Muscle layer of duodenum (tissue), 2 donors: Measurements from ENCODE around the gene BBS7.

Experiments
- H3K27ac ChIP-seq: one replicate; pipeline ENCODE4 v1.7.0; 2013; ENCODE audit warnings: mild to moderate bottlenecking, low read length
- H3K27me3 ChIP-seq: one replicate; pipeline ENCODE4 v1.7.0; 2013; ENCODE audit warnings: low read depth, mild to moderate bottlenecking, control low read depth, low read length
- H3K36me3 ChIP-seq, 2 donors: one replicate each; pipeline ENCODE4 v1.7.0; 2013; ENCODE audit warnings: low read length in 2 of 2, control low read depth in 1 of 2, mild to moderate bottlenecking in 1 of 2; ENCODE audit not compliant: insufficient read depth in 2 of 2, control insufficient read depth in 1 of 2
- H3K4me1 ChIP-seq, 2 donors: one replicate each; pipeline ENCODE4 v1.7.0; 2013; ENCODE audit warnings: low read length in 2 of 2, mild to moderate bottlenecking in 2 of 2, control low read depth in 1 of 2, moderate library complexity in 1 of 2; ENCODE audit not compliant: insufficient read depth in 2 of 2, control insufficient read depth in 1 of 2
- H3K4me3 ChIP-seq, 2 donors: one replicate each; pipeline ENCODE4 v1.7.0; 2013; ENCODE audit warnings: low read length in 2 of 2, low read depth in 1 of 2, mild to moderate bottlenecking in 1 of 2
- H3K9me3 ChIP-seq, 2 donors: one replicate each; pipeline ENCODE4 v1.7.0; 2013; ENCODE audit warnings: low read length in 2 of 2, control low read depth in 1 of 2, mild to moderate bottlenecking in 1 of 2; ENCODE audit not compliant: control insufficient read depth in 1 of 2
- donor health status: healthy.

BBS7 gene

DNA sequence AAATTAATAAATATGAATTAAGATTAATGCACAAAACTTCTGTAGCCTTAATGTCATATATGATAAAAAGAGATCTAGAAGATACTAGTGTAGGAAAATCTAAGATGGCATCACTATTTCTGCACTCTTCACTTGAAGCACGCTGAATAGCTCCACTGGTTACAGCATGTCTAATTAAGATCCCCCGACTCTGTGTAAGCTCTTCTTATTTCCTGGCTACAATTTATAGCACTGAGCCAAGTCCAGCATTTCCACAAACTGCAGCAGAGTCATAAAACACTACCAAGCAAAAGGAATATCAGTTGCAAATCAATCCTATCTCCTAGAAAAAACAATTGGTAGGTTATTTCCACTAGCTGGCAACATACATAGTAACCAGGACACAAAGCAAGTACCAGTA is 45.3 kb downstream of the BBS7 start:
- H3K4me1 ChIP-seq = peaks cover 0 to 11% of the 10 kb centered on the region in 2 donors
- no peak overlapping the region for H3K4me3 ChIP-seq
- no peaks in the 10 kb centered on the region for H3K27me3 ChIP-seq
- H3K9me3 ChIP-seq = no peaks in the 10 kb centered on the region
- no peak overlapping the region for H3K27ac ChIP-seq
- H3K36me3 ChIP-seq = peaks cover 5 to 11% of the 10 kb centered on the region in 2 donors

DNA sequence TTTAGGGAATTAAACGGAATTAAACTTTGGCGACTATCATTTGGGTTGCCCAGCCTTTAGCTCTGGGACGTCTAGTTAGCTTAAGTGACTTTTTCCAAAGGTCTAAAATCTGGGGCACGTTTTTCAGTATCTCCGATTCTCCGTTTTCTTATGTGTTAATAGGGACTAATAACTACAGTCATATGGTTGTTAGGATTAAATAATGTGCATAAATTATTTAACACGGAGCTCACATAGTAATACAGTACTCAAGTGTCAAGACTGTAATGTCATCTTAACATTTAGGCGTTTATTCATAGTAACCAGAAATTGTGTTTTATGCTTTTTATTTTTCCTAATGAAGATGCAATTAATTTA is 46.1 kb downstream of the BBS7 start:
- Histone ChIP-seq H3K4me1 (peaks cover 0 to 11% of the 10 kb centered on the region in 2 donors), H3K27ac (peak overlapping the region; percentile 72), H3K4me3 (peak overlapping the region; percentile 79 to 92), H3K9me3 (no peaks in the 10 kb centered on the region), H3K36me3 (peaks cover 5% of the 10 kb centered on the region in 2 donors), H3K27me3 (no peaks in the 10 kb centered on the region)

DNA sequence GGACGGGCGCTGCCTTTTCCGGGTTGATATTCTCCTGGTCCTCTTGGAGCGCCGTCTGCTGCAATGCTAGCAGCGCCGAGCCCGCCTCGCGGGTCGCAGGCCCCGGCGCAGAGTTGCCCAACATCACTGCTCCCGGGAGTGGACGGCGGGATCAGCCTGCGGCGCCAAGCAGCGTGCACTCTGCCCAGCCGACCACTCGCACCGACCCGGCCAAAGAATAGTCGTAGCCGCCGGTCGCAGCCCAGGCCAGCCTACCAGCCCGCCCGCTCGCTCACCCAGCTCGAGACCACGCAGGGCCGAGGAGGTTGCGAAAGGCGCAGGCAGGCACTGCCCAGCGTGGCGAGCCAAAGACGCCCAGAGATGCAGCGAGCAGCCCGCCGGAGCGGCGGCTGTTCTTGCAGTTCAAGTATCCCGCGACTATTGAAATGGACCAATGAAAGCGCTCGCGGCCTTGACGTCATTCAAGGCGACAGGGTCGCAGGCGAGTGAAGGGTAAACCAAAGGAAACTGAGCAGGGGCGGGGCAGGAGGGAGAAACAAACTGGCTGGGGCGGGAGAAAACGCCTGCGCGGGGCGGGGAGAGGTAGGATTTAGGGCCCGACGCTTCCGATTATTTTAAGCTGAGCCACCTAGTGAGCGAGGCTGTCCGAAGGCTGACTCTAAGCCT is 46.6 kb downstream of the BBS7 start, which contains the start of gene CCNA2:
TSS of gene CCNA2 (minus strand) at position 379 of the 666 bp plus-strand sequence. CDS start at position 124, 255 bp downstream.
- no peaks in the 10 kb centered on the region for H3K27me3 ChIP-seq

DNA sequence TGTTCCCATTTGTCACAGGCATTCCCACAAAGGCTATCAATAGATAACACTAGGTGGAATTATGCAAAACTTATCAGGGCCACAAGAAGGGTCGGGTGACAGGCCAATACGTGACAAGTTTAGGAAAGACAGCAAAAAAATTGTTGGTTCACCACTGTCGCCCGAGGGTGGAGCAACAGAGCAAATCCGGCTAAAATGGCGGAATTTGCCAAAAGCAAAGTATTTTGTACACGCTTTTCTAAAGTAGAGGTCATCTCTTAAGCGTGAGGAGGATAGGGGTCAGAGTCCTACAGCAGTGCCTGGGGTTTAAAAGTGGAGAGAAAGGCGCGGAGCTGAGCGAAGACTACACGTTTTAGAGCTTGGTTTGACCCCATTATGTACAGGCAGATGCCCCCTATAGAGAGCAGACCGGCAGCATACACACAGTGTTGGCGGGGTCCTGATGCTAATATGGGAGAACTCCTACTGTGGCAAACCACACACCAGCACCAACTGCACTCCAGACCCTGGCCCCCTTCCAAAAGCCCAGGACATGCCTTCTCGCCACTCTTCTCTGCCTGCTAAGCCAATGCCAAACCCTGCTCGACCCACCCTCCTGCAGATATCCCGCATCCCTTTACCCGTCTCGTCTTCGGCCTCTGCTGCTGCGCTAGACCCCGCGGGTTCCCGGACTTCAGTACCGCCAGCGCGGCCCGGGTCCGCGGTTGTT is 47.3 kb downstream of the BBS7 start:
- Histone ChIP-seq H3K9me3 (no peaks in the 10 kb centered on the region), H3K4me1 (peaks cover 0 to 11% of the 10 kb centered on the region in 2 donors), H3K36me3 (peaks cover 13 to 17% of the 10 kb centered on the region in 2 donors), H3K4me3 (peak overlapping the region; percentile 79 to 92), H3K27ac (no peak overlapping the region), H3K27me3 (no peaks in the 10 kb centered on the region)

More for the DNA sequence above, 46.6 kb downstream of the BBS7 start, which contains the start of gene CCNA2:
- no peaks in the 10 kb centered on the region for H3K9me3 ChIP-seq
- peaks cover 6 to 10% of the 10 kb centered on the region in 2 donors for H3K36me3 ChIP-seq
- H3K27ac ChIP-seq = peak within 1 kb of the TSS; percentile 72
- peaks cover 0 to 11% of the 10 kb centered on the region in 2 donors for H3K4me1 ChIP-seq
- H3K4me3 ChIP-seq = peak within 1 kb of the TSS; percentile 79 to 92

DNA sequence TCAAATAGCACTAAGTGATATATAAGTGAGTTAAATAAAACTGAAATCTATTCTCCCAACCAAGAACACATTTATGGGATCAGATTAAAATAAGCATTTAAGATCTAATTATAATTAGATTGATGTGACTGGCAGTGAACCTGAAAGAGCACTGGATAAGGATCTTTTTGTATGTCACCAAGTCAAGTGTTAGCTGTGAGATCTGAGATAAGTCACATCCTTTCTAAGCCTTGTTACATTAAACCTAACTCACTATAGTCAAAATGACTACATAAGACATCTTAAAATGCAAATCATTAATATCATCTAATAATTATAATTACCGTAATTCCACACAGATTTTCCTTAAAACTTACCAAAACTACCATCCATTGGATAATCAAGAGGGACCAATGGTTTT is 48.2 kb downstream of the BBS7 start:
- peaks cover 15 to 19% of the 10 kb centered on the region in 2 donors for H3K36me3 ChIP-seq
- peaks cover 0 to 11% of the 10 kb centered on the region in 2 donors for H3K4me1 ChIP-seq
- no peaks in the 10 kb centered on the region for H3K27me3 ChIP-seq
- H3K4me3 ChIP-seq = peak overlapping the region in 1 of 2 donors; percentile 9
- H3K27ac ChIP-seq = no peak overlapping the region
- no peaks in the 10 kb centered on the region for H3K9me3 ChIP-seq

DNA sequence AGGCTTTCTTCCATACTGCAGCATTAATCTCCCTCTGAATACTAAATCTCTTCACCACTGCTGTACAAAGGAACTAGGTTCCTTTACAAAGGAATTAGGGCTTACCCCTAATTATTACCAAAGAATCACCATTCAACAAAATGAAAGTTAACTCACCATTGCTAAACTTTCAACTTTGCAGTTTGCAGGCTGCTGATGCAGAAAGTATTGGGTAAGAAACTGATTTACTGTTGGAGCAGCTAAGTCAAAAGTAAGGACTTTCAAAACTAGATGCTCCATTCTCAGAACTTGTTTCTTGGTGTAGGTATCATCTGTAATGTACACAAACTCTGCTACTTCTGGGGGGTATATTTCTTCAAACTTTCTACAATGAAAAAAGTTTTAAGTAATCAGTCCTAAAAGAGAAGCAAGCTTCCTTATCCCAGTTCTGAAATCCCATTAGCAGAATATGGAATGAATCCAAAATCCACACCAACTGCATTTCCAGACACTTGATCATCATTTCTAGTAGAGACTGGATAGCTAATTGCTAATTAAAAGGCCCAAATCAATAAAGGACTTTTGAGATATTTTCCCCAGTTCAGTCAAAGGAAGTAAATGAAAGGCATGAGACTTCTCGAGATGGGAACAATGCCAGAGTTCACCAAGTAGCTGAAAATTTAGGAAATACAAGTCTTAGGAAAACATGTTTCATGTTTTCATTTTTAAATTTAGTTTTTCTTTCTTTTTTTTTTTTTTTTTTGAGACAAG is 50.9 kb downstream of the BBS7 start:
- no peaks in the 10 kb centered on the region for H3K27me3 ChIP-seq
- H3K4me3 ChIP-seq = no peak overlapping the region
- peaks cover 27 to 40% of the 10 kb centered on the region in 2 donors for H3K36me3 ChIP-seq
- peak overlapping the region; percentile 4 for H3K27ac ChIP-seq
- peaks cover 0 to 11% of the 10 kb centered on the region in 2 donors for H3K4me1 ChIP-seq
- H3K9me3 ChIP-seq = no peaks in the 10 kb centered on the region

DNA sequence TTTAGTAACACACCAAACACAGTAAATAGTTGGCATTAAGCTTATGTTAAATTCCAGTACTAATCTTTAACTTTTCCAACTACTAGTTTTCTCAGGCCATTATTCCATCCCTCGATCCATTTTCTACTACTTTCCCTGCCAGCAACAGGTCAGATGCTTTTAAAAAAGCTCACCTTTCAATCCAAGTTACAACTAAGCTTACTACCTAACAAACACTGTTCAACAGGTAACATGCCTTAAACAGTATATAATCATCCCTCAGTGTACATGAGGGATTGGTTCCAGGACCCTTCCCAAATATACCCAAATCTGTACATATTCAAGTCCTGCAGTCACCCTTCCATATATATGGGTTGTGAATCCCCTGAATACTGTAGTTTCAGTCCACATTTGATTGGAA is 52.1 kb downstream of the BBS7 start:
- Histone ChIP-seq H3K4me1 (peaks cover 0 to 7% of the 10 kb centered on the region in 2 donors), H3K4me3 (no peak overlapping the region), H3K27me3 (no peaks in the 10 kb centered on the region), H3K9me3 (no peaks in the 10 kb centered on the region), H3K27ac (no peak overlapping the region), H3K36me3 (peaks cover 33 to 48% of the 10 kb centered on the region in 2 donors)

DNA sequence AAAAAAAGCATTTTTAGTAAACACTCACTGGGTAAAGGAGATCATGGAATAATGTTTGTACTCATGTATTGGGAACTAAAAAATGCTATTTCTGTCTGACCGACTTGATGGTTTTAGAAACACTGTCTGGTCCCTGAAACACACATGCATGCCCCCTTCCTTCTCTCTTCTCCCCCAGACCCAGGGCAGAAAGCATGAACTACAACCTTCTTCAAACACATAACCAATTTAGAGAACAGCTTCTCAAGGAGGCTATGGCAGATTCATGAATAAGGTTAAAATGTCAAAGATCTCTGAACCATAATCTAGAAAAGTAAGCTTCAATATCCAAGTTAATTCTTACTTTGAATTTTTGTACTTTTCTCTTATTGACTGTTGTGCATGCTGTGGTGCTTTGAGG is 52.6 kb downstream of the BBS7 start:
- H3K4me3 ChIP-seq = no peak overlapping the region
- no peaks in the 10 kb centered on the region for H3K9me3 ChIP-seq
- no peaks in the 10 kb centered on the region for H3K27me3 ChIP-seq
- H3K36me3 ChIP-seq = peaks cover 38 to 54% of the 10 kb centered on the region in 2 donors
- H3K27ac ChIP-seq = no peak overlapping the region
- peaks cover 0 to 2% of the 10 kb centered on the region in 2 donors for H3K4me1 ChIP-seq

DNA sequence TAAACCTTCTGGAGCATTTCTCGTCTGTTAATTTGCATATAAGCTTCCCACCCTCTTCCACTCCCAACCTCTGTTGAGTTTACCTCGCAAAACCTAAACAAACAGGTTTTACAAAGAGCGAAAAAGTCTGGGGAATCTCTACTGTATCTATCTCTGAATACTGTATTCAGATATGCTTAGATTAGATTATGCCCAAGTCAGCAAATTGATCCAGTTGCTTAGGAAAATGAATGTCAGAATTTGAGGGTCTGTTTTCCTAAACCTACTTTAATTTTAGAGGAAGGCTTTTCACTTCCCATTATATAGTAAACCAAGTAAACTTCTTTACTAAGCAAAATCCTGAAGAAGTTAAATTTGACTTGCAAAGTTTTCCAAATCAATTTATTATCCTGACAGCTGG is 53.3 kb downstream of the BBS7 start:
- no peak overlapping the region for H3K27ac ChIP-seq
- peaks cover 39 to 59% of the 10 kb centered on the region in 2 donors for H3K36me3 ChIP-seq
- H3K27me3 ChIP-seq = no peaks in the 10 kb centered on the region
- no peak overlapping the region for H3K4me3 ChIP-seq
- H3K4me1 ChIP-seq = no peaks in the 10 kb centered on the region
- H3K9me3 ChIP-seq = no peaks in the 10 kb centered on the region

DNA sequence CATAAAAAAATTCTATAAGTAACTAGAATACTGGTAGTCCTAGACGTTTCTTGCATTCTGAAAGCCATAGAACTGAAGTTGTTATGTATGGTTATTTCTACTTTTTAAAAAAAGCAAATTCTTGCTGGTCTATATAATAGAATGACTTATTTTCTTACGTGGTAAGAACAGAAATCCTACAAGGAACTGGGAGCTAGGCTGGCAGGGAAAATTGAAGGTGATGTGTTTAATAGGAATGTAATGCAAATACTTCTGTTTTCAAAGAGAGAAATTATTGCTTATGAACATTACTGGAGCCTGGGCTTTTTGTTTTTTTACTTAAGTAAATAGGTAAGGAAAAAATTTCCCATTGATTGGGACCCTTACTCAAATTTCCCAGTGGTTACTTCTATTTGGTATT is 55.5 kb downstream of the BBS7 start:
- no peaks in the 10 kb centered on the region for H3K27me3 ChIP-seq
- no peaks in the 10 kb centered on the region for H3K9me3 ChIP-seq
- no peaks in the 10 kb centered on the region for H3K4me1 ChIP-seq
- no peak overlapping the region for H3K27ac ChIP-seq
- H3K36me3 ChIP-seq = peaks cover 47 to 75% of the 10 kb centered on the region in 2 donors
- no peak overlapping the region for H3K4me3 ChIP-seq

DNA sequence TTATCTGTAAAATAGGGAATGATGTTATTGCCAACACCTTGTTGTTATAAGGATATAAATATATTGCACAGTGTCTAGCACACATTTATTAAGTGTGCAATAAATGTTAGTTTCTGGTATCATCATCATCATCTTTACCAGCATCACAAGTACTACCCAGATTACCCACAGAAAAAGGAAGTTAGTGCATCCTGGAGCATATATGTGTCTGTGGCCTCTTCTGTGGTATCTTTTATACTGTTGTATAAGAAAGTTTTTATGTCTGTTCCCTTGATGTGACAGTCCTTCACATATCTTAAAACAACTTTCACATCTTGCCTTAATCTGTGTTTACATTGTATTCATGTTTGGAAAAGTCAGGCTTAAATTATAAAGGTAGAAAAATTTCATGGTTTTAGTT is 59.2 kb downstream of the BBS7 start:
- H3K27ac ChIP-seq = no peak overlapping the region
- H3K4me1 ChIP-seq = no peaks in the 10 kb centered on the region
- H3K36me3 ChIP-seq = peaks cover 36 to 81% of the 10 kb centered on the region in 2 donors
- no peak overlapping the region for H3K4me3 ChIP-seq
- no peaks in the 10 kb centered on the region for H3K27me3 ChIP-seq
- H3K9me3 ChIP-seq = no peaks in the 10 kb centered on the region
